DND-41 (cell line): ENCODE measurements around the gene GOLGA6A.

Experiments used
- CTCF ChIP-seq: IDR thresholded peaks from 2 replicates; pipeline ENCODE4 v1.5.1; 2012; ENCODE audit warnings: borderline replicate concordance, low read length, moderate library complexity, mild to moderate bottlenecking; ENCODE audit not compliant: poor library complexity, severe bottlenecking; ENCODE audit errors: extremely low read depth
- EZH2 ChIP-seq: IDR thresholded peaks from 3 replicates; pipeline ENCODE4 v1.6.1; 2012; ENCODE audit warnings: borderline replicate concordance, low read depth, mild to moderate bottlenecking, moderate library complexity, low read length, inconsistent platforms; ENCODE audit not compliant: severe bottlenecking

GRCh38 chr15:74062671-74063070 is 19.7 kb downstream of the GOLGA6A start:
- TF ChIP-seq CTCF, result no peak
- TF ChIP-seq EZH2, result no peak
